SK-N-SH (cell line): ENCODE results near the gene PIGN.
"Not testable (repeated sequence)": the region's sequence is repeated elsewhere in the genome, so short reads cannot be mapped to it uniquely, and the experiment has no call there.

Experiments
- EZH2phosphoT487 ChIP-seq: fragments of 200-600 bp; sonication (generic); IDR thresholded peaks from 2 replicates; pipeline ENCODE4 v1.6.1; 2017; ENCODE audit warnings: low read depth, mixed run types, mild to moderate bottlenecking, antibody characterized with exemption, moderate library complexity, borderline replicate concordance
- POLR2AphosphoS5 ChIP-seq: IDR thresholded peaks from 2 replicates; pipeline ENCODE4 v1.6.1; 2012; ENCODE audit warnings: low read depth, low read length
- TF ChIP-seq, protein P1 (sequence below): fragments of 200-600 bp; sonication (generic); IDR thresholded peaks from 2 replicates; pipeline ENCODE4 v1.6.1; 2017; ENCODE audit warnings: antibody characterized with exemption, mild to moderate bottlenecking, moderate library complexity
- TF ChIP-seq, protein P2 (sequence below): IDR thresholded peaks from 2 replicates; pipeline ENCODE4 v1.4.0; 2012; ENCODE audit warnings: low read depth

DNA sequence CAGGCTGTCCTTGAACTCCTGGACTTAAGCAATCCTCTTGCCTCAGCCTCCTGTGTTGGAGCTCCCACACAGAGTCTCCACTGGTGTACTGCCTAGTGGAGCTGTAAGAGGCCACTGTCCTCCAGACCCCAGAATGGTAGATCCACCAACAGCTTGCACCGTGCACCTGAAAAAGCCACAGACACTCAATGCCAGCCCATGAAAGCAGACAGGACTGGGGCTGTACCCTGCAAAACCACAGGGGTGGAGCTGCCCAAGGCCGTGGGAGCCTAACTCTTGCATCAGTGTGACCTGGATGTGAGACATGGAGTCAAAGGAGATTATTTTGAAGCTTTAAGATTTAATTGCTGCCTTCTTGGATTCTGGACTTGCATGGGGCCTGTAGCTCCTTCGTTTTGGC, 152.6 kb downstream of the PIGN start:
- TF ChIP-seq, protein P1, sequence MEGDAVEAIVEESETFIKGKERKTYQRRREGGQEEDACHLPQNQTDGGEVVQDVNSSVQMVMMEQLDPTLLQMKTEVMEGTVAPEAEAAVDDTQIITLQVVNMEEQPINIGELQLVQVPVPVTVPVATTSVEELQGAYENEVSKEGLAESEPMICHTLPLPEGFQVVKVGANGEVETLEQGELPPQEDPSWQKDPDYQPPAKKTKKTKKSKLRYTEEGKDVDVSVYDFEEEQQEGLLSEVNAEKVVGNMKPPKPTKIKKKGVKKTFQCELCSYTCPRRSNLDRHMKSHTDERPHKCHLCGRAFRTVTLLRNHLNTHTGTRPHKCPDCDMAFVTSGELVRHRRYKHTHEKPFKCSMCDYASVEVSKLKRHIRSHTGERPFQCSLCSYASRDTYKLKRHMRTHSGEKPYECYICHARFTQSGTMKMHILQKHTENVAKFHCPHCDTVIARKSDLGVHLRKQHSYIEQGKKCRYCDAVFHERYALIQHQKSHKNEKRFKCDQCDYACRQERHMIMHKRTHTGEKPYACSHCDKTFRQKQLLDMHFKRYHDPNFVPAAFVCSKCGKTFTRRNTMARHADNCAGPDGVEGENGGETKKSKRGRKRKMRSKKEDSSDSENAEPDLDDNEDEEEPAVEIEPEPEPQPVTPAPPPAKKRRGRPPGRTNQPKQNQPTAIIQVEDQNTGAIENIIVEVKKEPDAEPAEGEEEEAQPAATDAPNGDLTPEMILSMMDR, result not testable (repeated sequence)
- not testable (repeated sequence) for TF ChIP-seq POLR2AphosphoS5, EZH2phosphoT487
- TF ChIP-seq, protein P2, sequence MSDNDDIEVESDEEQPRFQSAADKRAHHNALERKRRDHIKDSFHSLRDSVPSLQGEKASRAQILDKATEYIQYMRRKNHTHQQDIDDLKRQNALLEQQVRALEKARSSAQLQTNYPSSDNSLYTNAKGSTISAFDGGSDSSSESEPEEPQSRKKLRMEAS, result not testable (repeated sequence)
